Lung (tissue), 12 donors: Measurements from ENCODE around the gene PIGN. TPM values are rescaled to one million over a fixed set of nuclear protein-coding genes. Genes with fewer than 3 reads are reported as not detected.

ENCODE experiments used
- ATAC-seq: fragments of 200-7000 bp; cut with Tn5 transposase; one replicate; pipeline ENCODE4 v1.9.1; 2020; ENCODE audit warnings: moderate number of reproducible peaks; ENCODE audit not compliant: insufficient read depth, low FRiP score
- DNase-seq, 3 donors: peaks; one replicate each; pipeline ENCODE4 v3.0.0-alpha.2; 2013 to 2017
- H3K27ac ChIP-seq, 2 donors: one replicate each; pipeline ENCODE4 v1.5.1; 2013; ENCODE audit warnings: mild to moderate bottlenecking in 2 of 2, moderate library complexity in 2 of 2, control low read depth in 1 of 2, inconsistent platforms in 1 of 2, low read depth in 1 of 2, low read length in 1 of 2
- H3K27me3 ChIP-seq, 3 donors: one replicate each; pipeline ENCODE4 v1.5.1; 2013; ENCODE audit warnings: low read length in 2 of 3; ENCODE audit not compliant: control insufficient read depth in 3 of 3, insufficient read depth in 3 of 3
- H3K36me3 ChIP-seq, 4 donors: one replicate each; pipeline ENCODE4 v1.5.1; 2013; ENCODE audit warnings: low read length in 4 of 4, mild to moderate bottlenecking in 1 of 4, moderate library complexity in 1 of 4; ENCODE audit not compliant: control insufficient read depth in 4 of 4, insufficient read depth in 4 of 4
- H3K4me1 ChIP-seq, 5 donors: one replicate each; pipeline ENCODE4 v1.5.1; 2013; ENCODE audit warnings: low read length in 5 of 5, mild to moderate bottlenecking in 2 of 5, moderate library complexity in 1 of 5; ENCODE audit not compliant: control insufficient read depth in 5 of 5, insufficient read depth in 5 of 5
- H3K4me3 ChIP-seq: one replicate; pipeline ENCODE4 v1.5.1; 2013; ENCODE audit warnings: mild to moderate bottlenecking, control low read depth, moderate library complexity
- H3K9ac ChIP-seq, 2 donors: one replicate each; pipeline ENCODE4 v1.5.1; 2013; ENCODE audit warnings: low read length in 2 of 2, control low read depth in 1 of 2; ENCODE audit not compliant: insufficient read depth in 1 of 2
- H3K9me3 ChIP-seq, 4 donors: one replicate each; pipeline ENCODE4 v1.5.1; 2013; ENCODE audit warnings: low read length in 3 of 4, mild to moderate bottlenecking in 1 of 4, moderate library complexity in 1 of 4; ENCODE audit not compliant: control insufficient read depth in 4 of 4, insufficient read depth in 3 of 4
- WGBS, 2 donors: extraction: QIAGEN DNeasy Blood & Tissue Kit; methylation state at CpG; one replicate each; pipeline ENCODE4 v1.1.7; 2013; 5-methylcytosine and 5-hydroxymethylcytosine counted together
- polyA plus RNA-seq, 2 donors: library from polyadenylated mRNA; stranded (reverse); fragments of 200-250 nt; gene quantifications; one replicate each; pipeline ENCODE4 v1.2.1, GENCODE V29; 2013
- total RNA-seq, 2 donors: library from RNA; depleted of rRNA in 1 of 2; stranded (reverse); fragments of >200 nt in 1 of 2; gene quantifications; one replicate each; pipeline ENCODE4 v1.2.1, GENCODE V29; 2014 to 2021
- TF ChIP-seq, protein P1 (sequence below): IDR thresholded peaks from 2 replicates; pipeline ENCODE4 v1.5.1; 2012; ENCODE audit warnings: mild to moderate bottlenecking; ENCODE audit errors: control extremely low read depth, extremely low read depth
- donor health status: control.
- donor health status: control.
- donor health status: Bipolar disorder and iron deficiency.
- donor health status: healthy.
- donor health status: DM: yes; HTN: yes; CAD: no.

Gene PIGN
- total and polyA plus RNA-seq, 4 donors, result 5.7 to 62.5 (median 16.3) TPM

DNA sequence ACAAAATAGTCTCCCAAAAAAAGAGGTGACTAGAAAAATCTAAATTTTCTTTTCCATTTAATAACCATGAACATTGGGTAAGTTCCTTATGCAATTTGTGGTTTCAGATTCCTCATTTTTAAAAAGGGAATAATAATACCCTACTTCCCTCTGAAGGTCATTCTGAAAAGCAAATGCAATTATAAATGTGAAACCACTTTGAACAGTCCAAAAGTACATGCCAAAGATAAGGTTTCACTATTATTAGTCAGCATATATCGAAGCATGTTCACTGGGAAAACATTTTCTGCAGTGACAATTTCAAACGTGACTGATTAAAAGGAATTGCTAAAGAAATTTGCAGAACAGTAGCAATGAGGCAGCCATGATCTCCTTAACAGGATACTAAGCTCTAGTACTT lies 193.9 kb downstream of the PIGN start:
- Histone ChIP-seq H3K4me1 (peaks cover 0 to 17% (median 0%) of the 10 kb centered on the region in 5 donors), H3K36me3 (no peaks in the 10 kb centered on the region), H3K9ac (peak overlapping the region in 1 of 2 donors; percentile 12), H3K4me3 (no peak overlapping the region), H3K9me3 (no peaks in the 10 kb centered on the region), H3K27ac (no peak overlapping the region), H3K27me3 (no peaks in the 10 kb centered on the region)
- ATAC-seq, result peak; percentile 25
- peak in 1 of 3 donors; percentile 20 for DNase-seq
- TF ChIP-seq, protein P1, sequence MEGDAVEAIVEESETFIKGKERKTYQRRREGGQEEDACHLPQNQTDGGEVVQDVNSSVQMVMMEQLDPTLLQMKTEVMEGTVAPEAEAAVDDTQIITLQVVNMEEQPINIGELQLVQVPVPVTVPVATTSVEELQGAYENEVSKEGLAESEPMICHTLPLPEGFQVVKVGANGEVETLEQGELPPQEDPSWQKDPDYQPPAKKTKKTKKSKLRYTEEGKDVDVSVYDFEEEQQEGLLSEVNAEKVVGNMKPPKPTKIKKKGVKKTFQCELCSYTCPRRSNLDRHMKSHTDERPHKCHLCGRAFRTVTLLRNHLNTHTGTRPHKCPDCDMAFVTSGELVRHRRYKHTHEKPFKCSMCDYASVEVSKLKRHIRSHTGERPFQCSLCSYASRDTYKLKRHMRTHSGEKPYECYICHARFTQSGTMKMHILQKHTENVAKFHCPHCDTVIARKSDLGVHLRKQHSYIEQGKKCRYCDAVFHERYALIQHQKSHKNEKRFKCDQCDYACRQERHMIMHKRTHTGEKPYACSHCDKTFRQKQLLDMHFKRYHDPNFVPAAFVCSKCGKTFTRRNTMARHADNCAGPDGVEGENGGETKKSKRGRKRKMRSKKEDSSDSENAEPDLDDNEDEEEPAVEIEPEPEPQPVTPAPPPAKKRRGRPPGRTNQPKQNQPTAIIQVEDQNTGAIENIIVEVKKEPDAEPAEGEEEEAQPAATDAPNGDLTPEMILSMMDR, result no peak
- WGBS, 2 donors, result 1 to 5% methylated on average over 2 of the region's 2 CpGs

DNA sequence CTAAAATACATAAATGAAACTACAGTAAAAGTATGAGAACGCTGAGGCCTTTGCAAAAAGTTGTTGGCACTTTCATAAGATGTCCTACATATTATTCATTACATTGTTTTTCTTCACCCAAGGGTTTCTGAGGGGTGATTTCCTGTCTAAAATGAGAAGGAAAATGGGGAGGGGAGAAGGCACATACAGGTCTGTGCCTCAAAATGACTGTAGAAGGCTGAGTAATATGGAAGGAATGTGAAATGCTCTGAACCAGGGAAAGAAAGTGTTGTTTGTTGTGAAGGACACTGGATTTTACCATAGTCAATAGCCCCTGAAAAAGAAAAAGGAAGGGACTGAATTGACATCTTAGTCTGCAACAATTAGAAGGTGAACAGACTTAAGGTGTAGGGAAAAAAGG lies 194.6 kb downstream of the PIGN start:
- no peaks in the 10 kb centered on the region for H3K36me3 ChIP-seq
- no peaks in the 10 kb centered on the region for H3K9me3 ChIP-seq
- DNase-seq (peak in 2 of 3 donors; percentile 6 to 34), ATAC-seq (no peak)
- peaks cover 0 to 17% (median 0%) of the 10 kb centered on the region in 5 donors for H3K4me1 ChIP-seq
- no peak overlapping the region for H3K4me3 ChIP-seq
- H3K9ac ChIP-seq, result no peak overlapping the region
- WGBS, 2 donors, result 54 to 58% methylated on average over 1 of the region's 1 CpG
- TF ChIP-seq, protein P1, result no peak
- no peak overlapping the region for H3K27ac ChIP-seq
- H3K27me3 ChIP-seq, result no peaks in the 10 kb centered on the region

DNA sequence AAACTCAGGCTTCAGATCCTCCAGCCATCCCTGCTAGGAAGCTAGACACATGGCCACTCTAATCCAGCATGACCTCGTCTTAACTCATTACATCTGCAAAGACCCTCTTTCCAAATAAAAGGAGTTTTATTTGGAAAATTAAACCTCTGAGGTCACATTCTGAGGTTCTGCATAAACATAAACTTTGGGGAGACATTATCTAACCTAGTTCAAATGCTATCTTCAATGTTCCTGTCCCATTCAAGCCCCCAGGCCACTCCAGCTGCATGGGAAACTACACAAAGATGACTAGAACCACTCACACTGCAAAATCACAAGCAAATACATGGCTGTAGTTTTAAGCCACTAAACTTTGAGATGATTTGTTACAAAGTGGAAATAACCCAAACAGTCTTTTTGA lies 195.0 kb downstream of the PIGN start:
- Histone ChIP-seq H3K27ac (no peak overlapping the region), H3K36me3 (no peaks in the 10 kb centered on the region), H3K9me3 (no peaks in the 10 kb centered on the region), H3K9ac (no peak overlapping the region), H3K4me1 (peaks cover 0 to 17% (median 0%) of the 10 kb centered on the region in 5 donors), H3K4me3 (no peak overlapping the region), H3K27me3 (no peaks in the 10 kb centered on the region)
- DNase-seq (no peak), ATAC-seq (no peak)
- WGBS, 2 donors, result 87 to 96% methylated on average over 1 of the region's 1 CpG
- TF ChIP-seq, protein P1, result no peak

DNA sequence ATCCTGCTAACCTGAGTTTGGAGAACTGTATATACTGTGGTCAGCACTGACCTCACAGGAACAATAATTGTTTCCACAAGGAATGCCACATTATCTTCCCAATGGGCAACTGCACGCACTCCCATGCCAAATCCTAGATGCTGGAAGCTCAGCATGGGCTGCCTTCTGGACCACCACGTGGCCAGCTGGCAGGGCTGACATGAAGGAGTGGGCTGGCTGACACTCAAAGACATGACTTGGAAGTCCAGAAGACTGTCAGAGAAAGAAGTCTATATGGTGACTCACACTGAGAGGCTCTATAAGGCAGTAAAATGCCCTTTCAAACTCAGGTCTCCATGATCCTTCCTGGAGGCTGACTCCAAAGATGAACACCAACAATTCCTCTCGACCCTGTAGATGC lies 195.7 kb downstream of the PIGN start:
- H3K27me3 ChIP-seq, result no peaks in the 10 kb centered on the region
- H3K9ac ChIP-seq, result no peak overlapping the region
- H3K4me3 ChIP-seq, result no peak overlapping the region
- ATAC-seq (no peak), DNase-seq (no peak)
- H3K36me3 ChIP-seq, result no peaks in the 10 kb centered on the region
- 85 to 90% methylated on average over 3 of the region's 3 CpGs for WGBS, 2 donors
- TF ChIP-seq, protein P1, result no peak
- peaks cover 0 to 17% (median 0%) of the 10 kb centered on the region in 5 donors for H3K4me1 ChIP-seq
- no peak overlapping the region for H3K27ac ChIP-seq
- no peaks in the 10 kb centered on the region for H3K9me3 ChIP-seq
